T-cell (primary cell): ENCODE data around the gene RPL29. TPM values are rescaled to one million over a fixed set of nuclear protein-coding genes. Genes with fewer than 3 reads are reported as not detected.
"Not testable (repeated sequence)": the region's sequence is repeated elsewhere in the genome, so short reads cannot be mapped to it uniquely, and the experiment has no call there.

Experiments used
- ATAC-seq, 4 experiments: fragments of 200-7000 bp in 3 of 4; fragments of 150-1000 bp in 1 of 4; cut with Tn5 transposase; replicated peaks in 1 of 4; 1 replicate in 3 of 4; 2 replicates in 1 of 4; pipeline ENCODE4 v1.10.0; 2021; ENCODE audit warnings: moderate library complexity in 3 of 4, mild to moderate bottlenecking in 2 of 4, moderate number of reproducible peaks in 1 of 4
- CTCF ChIA-PET, 2 donors: fragments of 300-600 bp; sonication (Branson Sonifier 250); formaldehyde crosslinking; loops; one replicate each; lab custom pipeline; 2022; ENCODE audit warnings: antibody characterized with exemption in 2 of 2; lab: Charles Lee
- POLR2A ChIA-PET, 2 donors: fragments of 300-600 bp; sonication (Branson Sonifier 250); formaldehyde crosslinking; loops; one replicate each; lab custom pipeline; 2022; ENCODE audit warnings: antibody characterized with exemption in 2 of 2; lab: Charles Lee
- DNase-seq, 35 experiments: peaks; one replicate each; pipeline versions ENCODE4 v3.0.0 to v3.0.0-alpha.2; 2013 to 2023
- H3K27ac ChIP-seq: one replicate; pipeline ENCODE4 v1.5.1; 2013; ENCODE audit warnings: low read length
- H3K27me3 ChIP-seq, 2 experiments: replicated peaks in 1 of 2; 1 replicate in 1 of 2; 2 replicates in 1 of 2; pipeline versions ENCODE4 v1.6.1 to v1.7.0; 2013; ENCODE audit warnings: low read length in 1 of 2, mixed read lengths in 1 of 2; ENCODE audit not compliant: control insufficient read depth in 2 of 2, insufficient read depth in 2 of 2; ENCODE audit errors: extremely low read depth in 1 of 2
- H3K36me3 ChIP-seq, 2 donors: 1 replicate in 1 of 2; 2 replicates in 1 of 2; pipeline versions ENCODE4 v1.6.1 to v1.7.0; 2013; ENCODE audit warnings: low read length in 1 of 2; ENCODE audit not compliant: control insufficient read depth in 2 of 2, insufficient read depth in 1 of 2; ENCODE audit errors: extremely low read depth in 1 of 2
- H3K4me1 ChIP-seq, 2 experiments: 1 replicate in 1 of 2; 2 replicates in 1 of 2; pipeline versions ENCODE4 v1.6.1 to v1.7.0; 2013; ENCODE audit warnings: low read length in 2 of 2, mixed read lengths in 1 of 2; ENCODE audit not compliant: insufficient read depth in 2 of 2, control insufficient read depth in 1 of 2; ENCODE audit errors: extremely low read depth in 1 of 2
- H3K4me3 ChIP-seq, 2 donors: 1 replicate in 1 of 2; 2 replicates in 1 of 2; pipeline versions ENCODE4 v1.5.1 to v1.7.0; 2013; ENCODE audit warnings: mild to moderate bottlenecking in 2 of 2, low read length in 1 of 2, moderate library complexity in 1 of 2; ENCODE audit not compliant: control insufficient read depth in 1 of 2; ENCODE audit errors: extremely low read depth in 1 of 2
- H3K9me3 ChIP-seq: 2 replicates; pipeline ENCODE4 v1.7.0; 2013
- H3K27ac Mint-ChIP-seq, 2 donors: one replicate each; pipeline ENCODE4 v1.8.0; 2020 to 2021; ENCODE audit warnings: mild to moderate bottlenecking in 2 of 2, mixed read lengths in 2 of 2
- H3K27me3 Mint-ChIP-seq, 2 donors: one replicate each; pipeline ENCODE4 v1.8.0; 2021 to 2022; ENCODE audit warnings: mixed read lengths in 2 of 2
- H3K36me3 Mint-ChIP-seq: one replicate; pipeline ENCODE4 v1.8.0; 2021; ENCODE audit warnings: mixed read lengths
- H3K4me1 Mint-ChIP-seq, 3 donors: one replicate each; pipeline ENCODE4 v1.8.0; 2020 to 2022; ENCODE audit warnings: mixed read lengths in 3 of 3, mild to moderate bottlenecking in 1 of 3
- H3K4me3 Mint-ChIP-seq, 3 donors: one replicate each; pipeline ENCODE4 v1.8.0; 2020 to 2022; ENCODE audit warnings: mild to moderate bottlenecking in 3 of 3, mixed read lengths in 3 of 3, moderate library complexity in 3 of 3
- H3K9me3 Mint-ChIP-seq, 3 donors: one replicate each; pipeline ENCODE4 v1.8.0; 2020 to 2022; ENCODE audit warnings: mixed read lengths in 3 of 3
- WGBS: methylation state at CpG from one replicate; pipeline ENCODE4 v1.1.5; 2013; ENCODE audit warnings: missing lambda C conversion rate; ENCODE audit not compliant: insufficient coverage; 5-methylcytosine and 5-hydroxymethylcytosine counted together
- total RNA-seq, 35 experiments: library from RNA in 6 of 35; stranded (reverse) in 6 of 35; fragments of 120-200 nt in 1 of 35; gene quantifications; one replicate each; pipeline versions ENCODE4 v1.2.1 to v1.2.4 and lab custom pipeline; 2013 to 2026

RPL29 gene
- total RNA-seq, 5 donors from 2014 or later (not counting 1 experiment from before 2014, with no cell fraction given) = 1,518 to 1,711 (median 1,629) TPM

DNA sequence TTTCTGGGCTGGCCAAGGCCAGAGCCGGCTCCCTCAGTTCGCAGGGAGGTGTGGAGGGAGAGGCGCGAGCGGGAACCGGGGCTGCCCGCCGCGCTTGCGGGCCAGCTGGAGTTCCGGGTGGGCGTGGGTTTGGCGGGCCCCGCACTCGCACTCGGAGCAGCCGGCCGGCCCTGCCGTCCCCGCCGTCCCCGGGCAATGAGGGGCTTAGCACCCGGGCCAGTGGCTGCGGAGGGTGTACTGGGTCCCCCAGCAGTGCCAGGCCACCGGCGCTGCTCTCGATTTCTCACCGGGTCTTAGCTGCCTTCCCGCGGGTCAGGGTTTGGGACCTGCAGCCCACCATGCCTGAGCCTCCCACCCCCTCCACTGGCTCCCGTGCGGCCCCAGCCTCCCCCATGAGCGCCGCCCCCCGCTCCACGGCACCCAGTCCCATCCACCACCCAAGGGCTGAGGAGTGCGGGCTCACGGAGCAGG is 5.2 kb downstream of the RPL29 start:
- H3K27me3 ChIP-seq, H3K27ac Mint-ChIP-seq, POLR2A ChIA-PET, H3K9me3 ChIP-seq, DNase-seq, ATAC-seq, H3K27ac ChIP-seq, H3K4me3 Mint-ChIP-seq, H3K4me3 ChIP-seq, H3K27me3 Mint-ChIP-seq, H3K9me3 Mint-ChIP-seq: not testable (repeated sequence)
- Histone ChIP-seq H3K36me3 (peaks cover 2 to 31% of the 10 kb centered on the region in 2 donors), H3K4me1 (peaks cover 15 to 29% of the 10 kb centered on the region in 2 experiments)
- WGBS = 96% methylated on average over 18 of the region's 38 CpGs
- CTCF ChIA-PET = interaction anchor here in 1 of 2 donors (0.7 kb wide), 1 partner anchor 281 kb away, joined by 3 read pairs; no protein-coding TSS in a partner anchor
- Mint-ChIP-seq H3K4me1 (peaks cover 33 to 36% (median 35%) of the 10 kb centered on the region in 3 donors), H3K36me3 (peaks cover 19% of the 10 kb centered on the region)

DNA sequence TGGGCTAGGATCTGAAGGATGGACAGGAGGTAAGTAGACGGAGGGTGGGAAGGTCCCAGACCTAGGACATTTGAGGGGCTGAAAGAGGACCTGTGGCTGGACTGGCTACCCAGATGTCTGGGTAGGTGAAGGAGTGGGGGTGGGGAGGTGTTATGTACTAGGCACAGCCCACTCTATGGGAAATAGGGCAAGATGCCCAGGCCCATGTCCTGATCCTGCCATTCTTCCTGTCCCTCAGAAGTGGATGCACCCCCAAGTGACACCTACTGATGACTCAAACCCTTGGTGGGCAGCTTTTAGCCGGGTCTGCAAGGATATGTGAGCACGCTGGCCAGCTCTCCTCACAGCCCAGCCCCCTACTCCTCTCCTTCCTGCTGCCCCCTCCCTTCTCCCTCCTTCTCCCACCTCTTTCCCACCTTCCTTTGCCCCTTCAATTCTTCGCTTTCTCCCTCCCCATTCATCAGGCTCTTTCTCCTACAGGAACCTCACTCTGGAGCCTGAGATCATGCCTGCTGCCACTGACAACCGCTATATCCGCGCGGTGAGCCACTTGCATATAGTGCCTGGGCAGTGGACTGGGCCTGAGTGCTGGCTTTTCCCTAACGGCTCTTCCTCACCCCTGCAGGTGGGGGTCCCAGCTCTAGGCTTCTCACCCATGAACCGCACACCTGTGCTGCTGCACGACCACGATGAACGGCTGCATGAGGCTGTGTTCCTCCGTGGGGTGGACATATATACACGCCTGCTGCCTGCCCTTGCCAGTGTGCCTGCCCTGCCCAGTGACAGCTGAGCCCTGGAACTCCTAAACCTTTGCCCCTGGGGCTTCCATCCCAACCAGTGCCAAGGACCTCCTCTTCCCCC is 7.2 kb downstream of the RPL29 start:
- no peaks in the 10 kb centered on the region for H3K9me3 ChIP-seq
- ChIA-PET POLR2A (no interaction called here), CTCF (no interaction called here)
- no peaks in the 10 kb centered on the region for H3K27me3 ChIP-seq
- peaks cover 14 to 22% (median 19%) of the 10 kb centered on the region in 3 donors for H3K4me1 Mint-ChIP-seq
- DNase-seq (no peak), ATAC-seq (no peak)
- no peak overlapping the region for H3K27ac ChIP-seq
- H3K4me3 Mint-ChIP-seq = no peak overlapping the region
- H3K4me1 ChIP-seq = peaks cover 4 to 15% of the 10 kb centered on the region in 2 experiments
- no peak overlapping the region for H3K4me3 ChIP-seq
- peaks cover 2 to 17% of the 10 kb centered on the region in 2 donors for H3K36me3 ChIP-seq
- WGBS = 79% methylated on average over 15 of the region's 15 CpGs
- H3K36me3 Mint-ChIP-seq = peaks cover 7% of the 10 kb centered on the region
- H3K9me3 Mint-ChIP-seq = no peaks in the 10 kb centered on the region
- peak overlapping the region; percentile 4 to 65 for H3K27ac Mint-ChIP-seq
- no peaks in the 10 kb centered on the region for H3K27me3 Mint-ChIP-seq

DNA sequence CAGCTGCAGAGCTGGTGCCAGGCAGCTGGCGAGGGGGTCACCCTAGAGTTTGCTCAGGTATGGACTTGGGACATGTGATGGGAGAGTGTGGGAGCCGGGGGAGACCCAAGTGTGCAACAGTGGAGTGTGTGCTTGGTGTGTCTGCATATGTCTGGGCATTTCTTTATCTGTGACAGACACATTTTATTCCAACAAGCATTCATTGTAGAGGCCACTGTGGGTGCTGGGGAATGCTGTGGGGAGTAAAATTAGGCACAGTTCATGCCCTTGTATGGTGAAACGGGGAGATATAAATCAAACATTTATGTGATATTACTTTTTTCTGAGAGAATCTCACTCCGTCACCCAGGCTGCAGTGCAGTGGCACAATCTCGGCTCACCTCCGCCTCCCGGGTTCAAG is 8.1 kb downstream of the RPL29 start:
- Mint-ChIP-seq H3K36me3 (peaks cover 6% of the 10 kb centered on the region), H3K27ac (peak overlapping the region in 1 of 2 donors; percentile 11), H3K4me1 (peaks cover 15 to 22% (median 18%) of the 10 kb centered on the region in 3 donors), H3K27me3 (no peaks in the 10 kb centered on the region), H3K9me3 (no peaks in the 10 kb centered on the region), H3K4me3 (no peak overlapping the region)
- no peak overlapping the region for H3K4me3 ChIP-seq
- H3K9me3 ChIP-seq = no peaks in the 10 kb centered on the region
- POLR2A ChIA-PET = no interaction called here
- ATAC-seq (no peak), DNase-seq (no peak)
- H3K27me3 ChIP-seq = no peaks in the 10 kb centered on the region
- H3K36me3 ChIP-seq = peaks cover 0 to 14% of the 10 kb centered on the region in 2 donors
- 95% methylated on average over 4 of the region's 7 CpGs for WGBS
- H3K4me1 ChIP-seq = peaks cover under 1 to 15% of the 10 kb centered on the region in 2 experiments
- no peak overlapping the region for H3K27ac ChIP-seq
- CTCF ChIA-PET = interaction anchor here in 1 of 2 donors (0.6 kb wide), 1 partner anchor 180 kb away, joined by 3 read pairs; no protein-coding TSS in a partner anchor

DNA sequence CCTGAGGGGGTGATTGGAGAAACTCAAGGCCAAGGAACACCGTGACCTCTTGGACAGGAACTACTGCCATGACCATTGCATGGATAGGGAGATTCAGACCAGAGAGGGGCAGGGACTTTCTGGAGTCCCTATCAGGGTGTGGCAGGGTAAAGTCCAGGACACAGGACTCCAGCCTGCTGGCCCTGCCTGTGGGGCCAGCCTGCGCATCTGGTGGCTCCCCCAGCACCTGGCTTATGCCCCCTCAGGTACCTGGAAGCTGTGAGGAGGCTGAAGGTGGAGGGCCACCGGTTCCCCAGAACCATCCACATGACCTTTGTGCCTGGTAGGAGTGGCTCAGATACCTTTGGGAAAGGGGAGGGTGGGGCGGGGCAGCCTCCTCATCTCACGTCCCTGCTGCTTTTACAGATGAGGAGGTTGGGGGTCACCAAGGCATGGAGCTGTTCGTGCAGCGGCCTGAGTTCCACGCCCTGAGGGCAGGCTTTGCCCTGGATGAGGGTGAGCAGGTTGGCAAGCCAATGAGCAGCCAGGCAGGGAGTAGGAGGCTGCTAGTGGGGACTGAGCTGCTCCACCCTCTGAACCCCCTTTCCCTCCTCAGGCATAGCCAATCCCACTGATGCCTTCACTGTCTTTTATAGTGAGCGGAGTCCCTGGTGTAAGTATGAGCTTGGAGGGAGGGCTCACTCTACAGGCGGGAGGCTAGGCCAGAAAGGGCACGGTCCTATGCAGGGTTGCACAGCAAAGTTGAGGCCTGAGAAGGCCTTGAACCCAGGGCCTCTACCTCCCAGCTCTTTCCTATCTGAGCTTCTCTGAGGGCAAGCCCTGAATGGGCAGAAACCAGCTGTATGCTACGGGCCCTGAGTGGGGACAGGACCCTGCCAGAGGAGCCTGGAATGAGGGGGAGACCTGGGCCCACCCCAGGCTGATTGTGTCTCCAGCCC is 9.4 kb downstream of the RPL29 start:
- H3K27me3 ChIP-seq = no peaks in the 10 kb centered on the region
- H3K4me3 Mint-ChIP-seq = no peak overlapping the region
- no peak for ATAC-seq

DNA sequence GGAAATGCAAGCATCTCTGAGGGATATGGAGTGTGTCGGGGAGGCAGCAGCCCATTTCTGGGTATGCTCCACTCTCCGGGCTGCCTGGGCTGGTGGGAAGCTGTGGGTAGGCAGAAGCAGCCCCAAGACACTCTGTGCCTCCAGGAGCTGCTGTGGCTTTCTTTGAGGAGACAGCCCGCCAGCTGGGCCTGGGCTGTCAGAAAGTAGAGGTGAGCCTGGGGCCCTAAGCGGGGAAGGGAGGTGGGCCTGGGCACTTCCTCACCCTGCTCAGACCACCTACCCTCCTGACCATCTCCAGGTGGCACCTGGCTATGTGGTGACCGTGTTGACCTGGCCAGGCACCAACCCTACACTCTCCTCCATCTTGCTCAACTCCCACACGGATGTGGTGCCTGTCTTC is 10.6 kb downstream of the RPL29 start:
- H3K27ac Mint-ChIP-seq = peak overlapping the region; percentile 70 to 77
- no peak overlapping the region for H3K4me3 ChIP-seq
- no peaks in the 10 kb centered on the region for H3K27me3 Mint-ChIP-seq
- POLR2A ChIA-PET = no interaction called here
- CTCF ChIA-PET = no interaction called here
- H3K4me1 ChIP-seq = peaks cover 4 to 32% of the 10 kb centered on the region in 2 experiments
- H3K36me3 ChIP-seq = peaks cover 2% of the 10 kb centered on the region in 2 donors
- DNase-seq = no peak
- 92% methylated on average over 2 of the region's 6 CpGs for WGBS
- no peaks in the 10 kb centered on the region for H3K9me3 Mint-ChIP-seq
- peaks cover 24 to 30% (median 25%) of the 10 kb centered on the region in 3 donors for H3K4me1 Mint-ChIP-seq
- no peak overlapping the region for H3K27ac ChIP-seq
- no peaks in the 10 kb centered on the region for H3K36me3 Mint-ChIP-seq
- peak overlapping the region in 1 of 3 donors; percentile 54 for H3K4me3 Mint-ChIP-seq
- no peaks in the 10 kb centered on the region for H3K27me3 ChIP-seq
- no peak for ATAC-seq
- no peaks in the 10 kb centered on the region for H3K9me3 ChIP-seq

More for the DNA sequence above, 9.4 kb downstream of the RPL29 start:
- H3K27ac Mint-ChIP-seq = peak overlapping the region; percentile 39 to 43
- H3K4me3 ChIP-seq = no peak overlapping the region
- H3K9me3 Mint-ChIP-seq = no peaks in the 10 kb centered on the region
- H3K36me3 ChIP-seq = peaks cover 0 to 1% of the 10 kb centered on the region in 2 donors
- H3K9me3 ChIP-seq = no peaks in the 10 kb centered on the region
- ChIA-PET CTCF (no interaction called here), POLR2A (no interaction called here)
- H3K4me1 Mint-ChIP-seq = peaks cover 19 to 26% (median 23%) of the 10 kb centered on the region in 3 donors
- H3K36me3 Mint-ChIP-seq = peaks cover 2% of the 10 kb centered on the region
- no peak overlapping the region for H3K27ac ChIP-seq
- peaks cover 4 to 26% of the 10 kb centered on the region in 2 experiments for H3K4me1 ChIP-seq
- H3K27me3 Mint-ChIP-seq = no peaks in the 10 kb centered on the region
- 92% methylated on average over 6 of the region's 12 CpGs for WGBS
- DNase-seq = no peak

DNA sequence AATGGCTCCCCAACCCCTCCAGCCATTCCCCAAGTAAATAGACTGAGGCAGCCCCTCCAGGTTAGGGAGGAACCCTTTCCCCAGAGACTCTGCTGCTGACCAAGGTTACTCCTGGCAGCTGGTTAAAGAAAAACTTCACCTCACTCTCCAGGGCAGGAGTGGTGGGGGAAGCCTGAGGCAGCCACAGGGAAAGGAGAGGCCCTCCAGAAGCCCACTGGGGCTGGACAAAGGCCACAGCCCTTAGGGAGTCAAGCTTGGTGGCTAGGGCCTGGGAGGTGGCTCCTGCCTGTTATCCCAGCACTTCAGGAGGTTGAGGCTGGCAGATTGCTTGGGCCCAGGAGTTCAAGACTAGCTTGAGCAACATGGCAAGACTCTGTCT is 11.4 kb downstream of the RPL29 start:
- no peak for DNase-seq
- CTCF ChIA-PET = interaction anchor here in 1 of 2 donors (0.7 to 1.8 kb wide), 2 partner anchors 11 to 951 kb away, joined by 4 to 16 read pairs; partner anchors contain the start of gene ABHD14B
- Mint-ChIP-seq H3K4me1 (peaks cover 24 to 30% (median 25%) of the 10 kb centered on the region in 3 donors), H3K4me3 (peak overlapping the region; percentile 85 to 95 (median 89)), H3K27ac (peak overlapping the region; percentile 70 to 97), H3K27me3 (no peaks in the 10 kb centered on the region), H3K36me3 (no peaks in the 10 kb centered on the region), H3K9me3 (no peaks in the 10 kb centered on the region)
- ATAC-seq = no peak
- H3K4me3 ChIP-seq = no peak overlapping the region
- H3K27ac ChIP-seq = peak overlapping the region; percentile 79
- POLR2A ChIA-PET = no interaction called here
- H3K36me3 ChIP-seq = peaks cover 2% of the 10 kb centered on the region in 2 donors
- no peaks in the 10 kb centered on the region for H3K9me3 ChIP-seq
- no peaks in the 10 kb centered on the region for H3K27me3 ChIP-seq
- peaks cover 4 to 32% of the 10 kb centered on the region in 2 experiments for H3K4me1 ChIP-seq
